ENCODE data around the gene DNAJC24.

- no peak for TF ChIP-seq POLR2AphosphoS5 (IDR thresholded peaks at IDR 0.05; ENCODE audit: borderline replicate concordance, low read depth, low read length)
- no peak for TF ChIP-seq EZH2 (IDR thresholded peaks at IDR 0.05)
- TF ChIP-seq FOXP2 (optimal IDR thresholded peaks at IDR 0.05; ENCODE audit: control extremely low read depth, extremely low read length, insufficient read depth), result no peak
Measured at GRCh38 chr11:31323145-31323544, 46.5 kb upstream of the DNAJC24 start.

Measured in SK-N-MC (cell line).